ENCODE results near the gene CCDC17. TPM values are rescaled to one million over a fixed set of nuclear protein-coding genes. Genes with fewer than 3 reads are reported as not detected.

Gene CCDC17
- total RNA-seq, 4 donors from 2014 or later, result 0.38 to 3.6 (median 2.4) TPM

DNA sequence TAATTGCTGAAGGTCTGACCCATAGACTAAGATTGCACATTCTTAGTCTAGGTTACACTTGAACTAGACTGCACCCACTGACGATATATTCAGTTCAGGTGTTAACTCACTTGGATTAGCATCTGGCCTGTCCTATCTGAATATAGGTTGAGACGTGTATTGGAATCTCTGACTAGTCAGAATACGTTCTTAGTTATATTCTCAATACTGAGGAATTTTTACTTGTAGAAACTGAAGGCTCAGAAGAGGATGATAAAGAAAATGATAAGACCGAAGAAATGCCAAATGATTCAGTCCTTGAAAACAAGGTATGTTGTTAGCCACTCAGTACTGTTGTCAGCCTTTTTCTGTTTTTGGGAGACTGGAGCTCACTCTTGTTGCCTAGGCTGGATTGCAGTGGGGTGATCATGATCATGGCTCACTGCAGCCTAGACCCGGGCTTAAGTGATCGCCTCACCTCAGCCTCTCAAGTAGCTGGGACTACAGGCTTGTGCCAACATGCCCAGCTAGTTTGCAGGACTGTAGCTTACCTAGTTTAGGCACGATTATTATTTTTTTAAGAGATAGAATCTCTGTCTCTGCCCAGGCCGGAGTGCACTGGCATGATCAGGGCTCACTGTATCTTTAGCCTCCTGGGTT is 10.8 kb downstream of the CCDC17 start:
- intact Hi-C loops (cut with DNase I), result no loop called here
- 41 to 46% methylated on average over 8 of the region's 8 CpGs for WGBS, 2 donors
- H3K4me1 ChIP-seq, result peaks cover 0 to 20% (median 0%) of the 10 kb centered on the region in 3 donors
- no peaks in the 10 kb centered on the region for H3K9me3 ChIP-seq
- H3K27me3 ChIP-seq, result no peaks in the 10 kb centered on the region
- peaks cover 0 to 83% (median 27%) of the 10 kb centered on the region in 3 donors for H3K36me3 ChIP-seq
- H3K27ac ChIP-seq, result peak overlapping the region in 3 of 4 donors; percentile 1 to 40 (median 28)
- TF ChIP-seq, protein P1, sequence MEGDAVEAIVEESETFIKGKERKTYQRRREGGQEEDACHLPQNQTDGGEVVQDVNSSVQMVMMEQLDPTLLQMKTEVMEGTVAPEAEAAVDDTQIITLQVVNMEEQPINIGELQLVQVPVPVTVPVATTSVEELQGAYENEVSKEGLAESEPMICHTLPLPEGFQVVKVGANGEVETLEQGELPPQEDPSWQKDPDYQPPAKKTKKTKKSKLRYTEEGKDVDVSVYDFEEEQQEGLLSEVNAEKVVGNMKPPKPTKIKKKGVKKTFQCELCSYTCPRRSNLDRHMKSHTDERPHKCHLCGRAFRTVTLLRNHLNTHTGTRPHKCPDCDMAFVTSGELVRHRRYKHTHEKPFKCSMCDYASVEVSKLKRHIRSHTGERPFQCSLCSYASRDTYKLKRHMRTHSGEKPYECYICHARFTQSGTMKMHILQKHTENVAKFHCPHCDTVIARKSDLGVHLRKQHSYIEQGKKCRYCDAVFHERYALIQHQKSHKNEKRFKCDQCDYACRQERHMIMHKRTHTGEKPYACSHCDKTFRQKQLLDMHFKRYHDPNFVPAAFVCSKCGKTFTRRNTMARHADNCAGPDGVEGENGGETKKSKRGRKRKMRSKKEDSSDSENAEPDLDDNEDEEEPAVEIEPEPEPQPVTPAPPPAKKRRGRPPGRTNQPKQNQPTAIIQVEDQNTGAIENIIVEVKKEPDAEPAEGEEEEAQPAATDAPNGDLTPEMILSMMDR (IDR thresholded peaks at IDR 0.05), result no peak
- no peak for TF ChIP-seq POLR2A (IDR thresholded peaks at IDR 0.05)
- DNase-seq, result no peak
- no peak overlapping the region for H3K4me3 ChIP-seq

DNA sequence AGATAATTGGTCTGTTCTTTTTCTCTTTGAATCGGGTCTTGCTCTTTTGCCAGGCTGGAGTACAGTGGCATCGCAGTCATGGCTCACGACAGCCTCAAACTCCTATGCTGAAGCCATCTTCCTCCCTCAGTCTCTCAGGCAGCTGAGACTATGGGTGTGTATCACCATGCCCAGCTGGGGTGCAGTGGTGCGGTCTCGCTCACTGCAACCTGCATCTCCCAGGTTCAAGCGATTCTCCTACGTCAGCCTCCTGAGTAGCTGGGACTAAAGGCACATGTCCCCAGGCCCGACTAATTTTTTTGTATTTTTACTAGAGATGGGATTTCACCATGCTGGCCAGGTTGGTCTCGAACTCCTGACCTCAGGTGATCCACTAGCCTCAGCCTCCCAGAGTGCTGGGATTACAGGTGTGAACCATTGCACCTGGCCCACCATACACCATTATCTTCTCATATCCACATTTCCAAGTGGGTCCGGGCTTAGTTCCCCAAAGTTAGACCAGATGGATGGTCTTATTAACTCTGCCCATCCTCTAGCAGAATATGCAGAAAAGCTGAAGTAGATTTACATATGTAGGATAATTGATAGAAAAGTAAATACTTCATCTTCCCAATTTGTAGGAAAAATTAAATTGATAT is 13.1 kb downstream of the CCDC17 start:
- H3K9me3 ChIP-seq, result no peaks in the 10 kb centered on the region
- intact Hi-C loops (cut with DNase I), result no loop called here
- TF ChIP-seq, protein P1 (IDR thresholded peaks at IDR 0.05), result no peak
- no peak for TF ChIP-seq POLR2A (IDR thresholded peaks at IDR 0.05)
- WGBS, 2 donors, result 94 to 95% methylated on average over 10 of the region's 10 CpGs
- H3K4me1 ChIP-seq, result peaks cover 0 to 27% (median 6%) of the 10 kb centered on the region in 3 donors
- H3K36me3 ChIP-seq, result peaks cover 0 to 83% (median 10%) of the 10 kb centered on the region in 3 donors
- no peak for DNase-seq
- no peak overlapping the region for H3K27ac ChIP-seq
- no peaks in the 10 kb centered on the region for H3K27me3 ChIP-seq
- no peak overlapping the region for H3K4me3 ChIP-seq

DNA sequence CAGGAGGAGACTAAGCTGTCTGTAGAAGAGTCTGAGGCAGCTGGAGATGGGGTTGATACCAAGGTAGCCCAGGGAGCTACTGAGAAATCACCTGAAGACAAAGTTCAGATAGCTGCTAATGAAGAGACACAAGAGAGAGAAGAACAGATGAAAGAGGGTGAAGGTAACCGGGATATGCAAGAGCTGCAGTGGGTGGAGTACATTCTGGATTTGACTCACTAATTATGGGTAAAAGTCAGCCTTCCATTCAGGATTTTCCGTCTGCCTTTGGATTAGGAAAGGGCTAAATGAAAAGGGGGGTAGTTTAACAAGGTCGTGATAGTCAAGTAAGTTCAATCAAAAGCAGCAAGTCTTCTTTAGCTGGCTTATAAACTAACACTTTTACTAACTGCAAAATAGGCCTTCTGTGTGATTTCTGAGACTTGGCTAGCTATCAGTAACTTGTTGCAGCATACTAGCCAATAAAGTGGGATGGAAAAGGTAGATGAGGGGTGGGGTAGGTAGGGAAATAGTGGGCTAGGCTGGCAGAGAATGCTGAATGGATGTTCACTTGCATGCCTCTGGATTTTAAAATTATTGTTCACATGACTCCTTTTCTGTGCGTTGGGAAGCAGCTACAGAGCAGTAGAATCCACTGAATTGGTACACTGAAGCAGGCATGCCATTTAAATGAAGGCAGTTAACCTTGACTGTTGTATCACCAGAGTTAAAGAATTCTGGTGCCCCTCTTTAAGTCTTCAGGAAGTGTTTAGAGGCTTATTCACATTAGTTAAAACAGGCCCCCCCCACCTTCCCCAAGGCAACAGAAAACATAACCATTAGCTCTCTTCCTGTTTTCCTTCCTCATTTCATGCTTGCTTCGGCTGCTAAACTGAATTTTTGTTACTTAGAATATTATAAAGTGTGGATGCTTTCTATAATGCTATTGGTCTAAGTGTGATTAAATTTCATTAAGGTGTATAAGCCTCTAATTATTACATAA is 15.4 kb downstream of the CCDC17 start:
- intact Hi-C loops (cut with DNase I), result no loop called here
- peak overlapping the region in 3 of 4 donors; percentile 13 to 74 (median 56) for H3K27ac ChIP-seq
- TF ChIP-seq POLR2A (IDR thresholded peaks at IDR 0.05), result no peak
- no peaks in the 10 kb centered on the region for H3K27me3 ChIP-seq
- no peaks in the 10 kb centered on the region for H3K9me3 ChIP-seq
- H3K4me1 ChIP-seq, result peaks cover 0 to 24% (median 6%) of the 10 kb centered on the region in 3 donors
- H3K36me3 ChIP-seq, result peaks cover 0 to 83% (median 0%) of the 10 kb centered on the region in 3 donors
- no peak overlapping the region for H3K4me3 ChIP-seq
- DNase-seq, result no peak
- WGBS, 2 donors, result 63 to 69% methylated on average over 5 of the region's 5 CpGs

DNA sequence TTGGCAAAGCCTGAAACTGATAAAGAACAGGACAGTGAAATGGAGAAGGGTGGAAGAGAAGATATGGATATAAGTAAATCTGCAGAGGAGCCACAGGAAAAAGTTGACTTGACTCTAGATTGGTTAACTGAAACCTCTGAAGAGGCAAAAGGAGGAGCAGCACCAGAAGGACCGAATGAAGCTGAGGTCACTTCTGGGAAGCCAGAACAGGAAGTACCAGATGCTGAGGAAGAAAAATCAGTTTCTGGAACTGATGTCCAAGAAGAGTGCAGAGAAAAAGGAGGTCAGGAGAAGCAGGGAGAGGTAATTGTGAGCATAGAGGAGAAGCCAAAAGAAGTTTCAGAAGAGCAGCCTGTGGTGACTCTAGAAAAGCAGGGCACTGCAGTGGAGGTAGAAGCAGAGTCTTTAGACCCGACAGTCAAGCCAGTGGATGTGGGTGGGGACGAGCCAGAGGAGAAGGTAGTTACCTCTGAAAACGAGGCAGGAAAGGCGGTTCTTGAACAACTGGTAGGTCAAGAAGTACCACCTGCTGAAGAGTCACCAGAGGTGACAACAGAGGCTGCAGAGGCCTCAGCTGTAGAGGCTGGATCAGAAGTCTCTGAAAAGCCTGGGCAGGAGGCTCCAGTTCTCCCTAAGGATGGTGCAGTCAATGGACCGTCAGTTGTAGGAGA is 16.3 kb downstream of the CCDC17 start:
- peak overlapping the region in 2 of 4 donors; percentile 13 to 56 for H3K27ac ChIP-seq
- H3K36me3 ChIP-seq, result peaks cover 0 to 83% (median 0%) of the 10 kb centered on the region in 3 donors
- WGBS, 2 donors, result 58% methylated on average over 6 of the region's 6 CpGs

More for the DNA sequence above, 16.3 kb downstream of the CCDC17 start:
- H3K27me3 ChIP-seq, result no peaks in the 10 kb centered on the region
- intact Hi-C loops (cut with DNase I), result no loop called here
- H3K4me3 ChIP-seq, result no peak overlapping the region
- TF ChIP-seq POLR2A (IDR thresholded peaks at IDR 0.05), result no peak
- TF ChIP-seq, protein P1 (IDR thresholded peaks at IDR 0.05), result no peak
- DNase-seq, result no peak
- H3K9me3 ChIP-seq, result no peaks in the 10 kb centered on the region
- peaks cover 0 to 15% (median 6%) of the 10 kb centered on the region in 3 donors for H3K4me1 ChIP-seq

Measured in esophagus squamous epithelium (tissue), 5 donors.